GM23338 (cell line): Measurements from ENCODE around the gene ZNF638.

Source experiments
- CREB1 ChIP-seq: fragments of 250-450 bp; sonication (Bioruptor Pico); IDR thresholded peaks from 2 replicates; pipeline ENCODE4 v1.5.0; 2020; ENCODE audit warnings: low read depth, mild to moderate bottlenecking, moderate library complexity
- EZH2 ChIP-seq: fragments of 200-600 bp; sonication (generic); IDR thresholded peaks from one replicate; pipeline ENCODE4 v1.8.0; 2017; ENCODE audit warnings: antibody characterized with exemption, mild to moderate bottlenecking, low read depth; ENCODE audit not compliant: unreplicated experiment
- EZH2phosphoT487 ChIP-seq: fragments of 200-600 bp; sonication (generic); IDR thresholded peaks from one replicate; pipeline ENCODE4 v1.8.1; 2018; ENCODE audit warnings: antibody characterized with exemption; ENCODE audit not compliant: unreplicated experiment
- JUNB ChIP-seq: IDR thresholded peaks from one replicate; pipeline ENCODE4 v1.6.1; 2016; ENCODE audit warnings: antibody characterized with exemption; ENCODE audit not compliant: unreplicated experiment
- NANOG ChIP-seq: IDR thresholded peaks from 2 replicates; pipeline ENCODE4 v1.6.1; 2016; ENCODE audit warnings: antibody characterized with exemption, borderline replicate concordance
- POLR2AphosphoS5 ChIP-seq: IDR thresholded peaks from 2 replicates; pipeline ENCODE4 v1.6.1; 2016; ENCODE audit warnings: antibody characterized with exemption, low read depth
- REST ChIP-seq: IDR thresholded peaks from one replicate; pipeline ENCODE4 v1.6.1; 2018; ENCODE audit warnings: antibody characterized with exemption; ENCODE audit not compliant: unreplicated experiment
- ZNF331 ChIP-seq: fragments of 250-450 bp; sonication (Bioruptor Pico); IDR thresholded peaks from 2 replicates; pipeline ENCODE4 v1.5.0; 2020; ENCODE audit warnings: low read depth, mild to moderate bottlenecking, moderate library complexity
- TF ChIP-seq, protein P1 (sequence below), 2 experiments: fragments of 200-600 bp in 1 of 2; sonication (generic) in 1 of 2; conservative IDR thresholded peaks; 2 replicates each; pipeline versions ENCODE4 v1.5.1 to v1.6.1; 2016 to 2017; ENCODE audit warnings: antibody characterized with exemption in 2 of 2, low read depth in 2 of 2, mild to moderate bottlenecking in 2 of 2, moderate library complexity in 1 of 2
- TF ChIP-seq, protein P2 (sequence below): IDR thresholded peaks from 2 replicates; pipeline ENCODE4 v1.6.1; 2016; ENCODE audit warnings: antibody characterized with exemption

DNA sequence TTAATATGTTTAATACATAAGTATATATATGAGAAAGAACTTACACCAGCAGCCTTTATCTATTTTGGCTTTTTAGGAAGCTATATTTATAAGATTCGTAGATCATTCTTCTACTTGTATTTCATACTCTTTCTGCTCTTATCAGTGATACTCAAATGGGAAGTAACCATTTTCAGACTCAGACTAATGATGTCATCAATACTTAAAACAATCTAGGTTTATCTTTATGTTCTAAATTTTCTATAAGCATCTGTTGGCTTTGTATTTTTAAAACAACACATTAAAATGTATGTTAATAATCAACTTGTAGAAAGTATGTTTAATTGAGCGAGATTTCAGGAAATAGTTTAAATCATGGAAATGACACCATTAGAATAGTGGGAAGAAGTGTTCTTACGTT lies 70.8 kb downstream of the ZNF638 start:
- TF ChIP-seq EZH2phosphoT487: no peak
- TF ChIP-seq, protein P1, sequence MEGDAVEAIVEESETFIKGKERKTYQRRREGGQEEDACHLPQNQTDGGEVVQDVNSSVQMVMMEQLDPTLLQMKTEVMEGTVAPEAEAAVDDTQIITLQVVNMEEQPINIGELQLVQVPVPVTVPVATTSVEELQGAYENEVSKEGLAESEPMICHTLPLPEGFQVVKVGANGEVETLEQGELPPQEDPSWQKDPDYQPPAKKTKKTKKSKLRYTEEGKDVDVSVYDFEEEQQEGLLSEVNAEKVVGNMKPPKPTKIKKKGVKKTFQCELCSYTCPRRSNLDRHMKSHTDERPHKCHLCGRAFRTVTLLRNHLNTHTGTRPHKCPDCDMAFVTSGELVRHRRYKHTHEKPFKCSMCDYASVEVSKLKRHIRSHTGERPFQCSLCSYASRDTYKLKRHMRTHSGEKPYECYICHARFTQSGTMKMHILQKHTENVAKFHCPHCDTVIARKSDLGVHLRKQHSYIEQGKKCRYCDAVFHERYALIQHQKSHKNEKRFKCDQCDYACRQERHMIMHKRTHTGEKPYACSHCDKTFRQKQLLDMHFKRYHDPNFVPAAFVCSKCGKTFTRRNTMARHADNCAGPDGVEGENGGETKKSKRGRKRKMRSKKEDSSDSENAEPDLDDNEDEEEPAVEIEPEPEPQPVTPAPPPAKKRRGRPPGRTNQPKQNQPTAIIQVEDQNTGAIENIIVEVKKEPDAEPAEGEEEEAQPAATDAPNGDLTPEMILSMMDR (conservative IDR thresholded peaks at IDR 0.05; ENCODE audit: low read depth in 2 of 2): no peak
- TF ChIP-seq EZH2: no peak
- TF ChIP-seq CREB1: no peak
- TF ChIP-seq POLR2AphosphoS5: no peak
- TF ChIP-seq REST: no peak
- TF ChIP-seq, protein P2, sequence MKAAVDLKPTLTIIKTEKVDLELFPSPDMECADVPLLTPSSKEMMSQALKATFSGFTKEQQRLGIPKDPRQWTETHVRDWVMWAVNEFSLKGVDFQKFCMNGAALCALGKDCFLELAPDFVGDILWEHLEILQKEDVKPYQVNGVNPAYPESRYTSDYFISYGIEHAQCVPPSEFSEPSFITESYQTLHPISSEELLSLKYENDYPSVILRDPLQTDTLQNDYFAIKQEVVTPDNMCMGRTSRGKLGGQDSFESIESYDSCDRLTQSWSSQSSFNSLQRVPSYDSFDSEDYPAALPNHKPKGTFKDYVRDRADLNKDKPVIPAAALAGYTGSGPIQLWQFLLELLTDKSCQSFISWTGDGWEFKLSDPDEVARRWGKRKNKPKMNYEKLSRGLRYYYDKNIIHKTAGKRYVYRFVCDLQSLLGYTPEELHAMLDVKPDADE: no peak
- TF ChIP-seq JUNB: no peak
- TF ChIP-seq NANOG: no peak
- TF ChIP-seq ZNF331 (CRISPR knock-in tag): no peak
